GM12891 (cell line): ENCODE measurements around the gene ACTR6.

Experiments used
- POLR2A ChIP-seq: IDR thresholded peaks from 2 replicates; pipeline ENCODE4 v1.6.1; 2011; ENCODE audit warnings: low read depth, low read length, control low read depth
- POLR2AphosphoS5 ChIP-seq: IDR thresholded peaks from 2 replicates; pipeline ENCODE4 v1.6.1; 2011; ENCODE audit warnings: low read depth, low read length, control low read depth
- TAF1 ChIP-seq: IDR thresholded peaks from 2 replicates; pipeline ENCODE4 v1.6.1; 2011; ENCODE audit warnings: low read depth, low read length, control low read depth

- TF ChIP-seq TAF1 = no peak
- TF ChIP-seq POLR2A = no peak
- TF ChIP-seq POLR2AphosphoS5 = no peak
Observed at GRCh38 chr12:100207311-100207710, 6.7 kb downstream of the ACTR6 start.
